WERI-Rb-1 (cell line): ENCODE data around the gene SUN1.

ENCODE experiments used
- DNase-seq: peaks from one replicate; pipeline ENCODE4 v3.0.0-alpha.2; 2020
- H3K27ac ChIP-seq: fragments of 250-450 bp; sonication (Bioruptor Pico); 2 replicates; pipeline ENCODE4 v1.5.1; 2020; ENCODE audit warnings: mild to moderate bottlenecking, moderate library complexity
- H3K27me3 ChIP-seq: fragments of 250-450 bp; sonication (Bioruptor Pico); 2 replicates; pipeline ENCODE4 v1.5.1; 2021; ENCODE audit warnings: mild to moderate bottlenecking, low read depth, moderate library complexity; ENCODE audit not compliant: insufficient read depth, severe bottlenecking
- H3K36me3 ChIP-seq: fragments of 250-450 bp; sonication (Bioruptor Pico); 2 replicates; pipeline ENCODE4 v1.5.1; 2020; ENCODE audit warnings: mild to moderate bottlenecking, moderate library complexity
- H3K4me3 ChIP-seq: 2 replicates; pipeline ENCODE4 v1.5.1; 2011; ENCODE audit warnings: low read depth, mild to moderate bottlenecking, control low read depth, low read length
- H3K9me3 ChIP-seq: fragments of 250-450 bp; sonication (Bioruptor Pico); 2 replicates; pipeline ENCODE4 v1.5.1; 2021; ENCODE audit warnings: mild to moderate bottlenecking, moderate library complexity; ENCODE audit not compliant: severe bottlenecking
- CTCF ChIP-seq: IDR thresholded peaks from 2 replicates; pipeline ENCODE4 v1.5.1; 2011; ENCODE audit warnings: low read depth, mild to moderate bottlenecking, control low read depth, inconsistent platforms, low read length

The SUN1 gene

GRCh38 chr7:898855-899681, 66.8 kb downstream of the SUN1 start:
- no peak overlapping the region for H3K4me3 ChIP-seq
- no peak for DNase-seq
- no peaks in the 10 kb centered on the region for H3K9me3 ChIP-seq
- peaks cover 38% of the 10 kb centered on the region for H3K36me3 ChIP-seq
- H3K27me3 ChIP-seq: no peaks in the 10 kb centered on the region
- no peak for TF ChIP-seq CTCF
- no peak overlapping the region for H3K27ac ChIP-seq

GRCh38 chr7:899806-900205, 67.5 kb downstream of the SUN1 start:
- no peaks in the 10 kb centered on the region for H3K27me3 ChIP-seq
- peaks cover 31% of the 10 kb centered on the region for H3K36me3 ChIP-seq
- H3K4me3 ChIP-seq: no peak overlapping the region
- no peaks in the 10 kb centered on the region for H3K9me3 ChIP-seq
- TF ChIP-seq CTCF: no peak
- DNase-seq: no peak
- no peak overlapping the region for H3K27ac ChIP-seq

GRCh38 chr7:900331-901040, 68.2 kb downstream of the SUN1 start:
- H3K9me3 ChIP-seq: no peaks in the 10 kb centered on the region
- H3K27ac ChIP-seq: no peak overlapping the region; the same call in 1 of the 2 replicates
- TF ChIP-seq CTCF: no peak
- H3K36me3 ChIP-seq: peaks cover 24% of the 10 kb centered on the region
- DNase-seq: no peak
- H3K27me3 ChIP-seq: no peaks in the 10 kb centered on the region
- H3K4me3 ChIP-seq: no peak overlapping the region

- Histone ChIP-seq H3K27me3 (no peaks in the 10 kb centered on the region), H3K36me3 (peaks cover 19% of the 10 kb centered on the region), H3K4me3 (no peak overlapping the region), H3K27ac (no peak overlapping the region; the same call in 1 of the 2 replicates), H3K9me3 (no peaks in the 10 kb centered on the region)
- TF ChIP-seq CTCF: no peak
- DNase-seq: no peak
Measured at GRCh38 chr7:901041-901387, 68.7 kb downstream of the SUN1 start.

GRCh38 chr7:901388-902154, 69.3 kb downstream of the SUN1 start:
- Histone ChIP-seq H3K27me3 (no peaks in the 10 kb centered on the region), H3K9me3 (no peaks in the 10 kb centered on the region), H3K4me3 (no peak overlapping the region), H3K27ac (no peak overlapping the region), H3K36me3 (peaks cover 14% of the 10 kb centered on the region)
- peak; percentile 90 for DNase-seq
- TF ChIP-seq CTCF: no peak
